Measurements from ENCODE around the gene GOSR2. TPM values are rescaled to one million over a fixed set of nuclear protein-coding genes. Genes with fewer than 3 reads are reported as not detected.
"Not testable (repeated sequence)": the region's sequence is repeated elsewhere in the genome, so short reads cannot be mapped to it uniquely, and the experiment has no call there.

The GOSR2 gene
- total RNA-seq, 1 experiment from 2014 or later: 71.9 TPM

GRCh38 chr17:46901291-46901690 is 21.7 kb upstream of the GOSR2 start:
- peaks cover 33% of the 10 kb centered on the region for H3K27me3 ChIP-seq (replicated peaks)

GRCh38 chr17:46903762-46904672 is 18.9 kb upstream of the GOSR2 start:
- H3K9me3 ChIP-seq (replicated peaks): no peaks in the 10 kb centered on the region; the same call in 1 of the 2 replicates
- DNase-seq (ENCODE audit: low read depth in 1 of 2, low spot score in 2 of 2): no peak
- no peak overlapping the region for H3K27ac ChIP-seq
- no peak overlapping the region for H3K4me3 ChIP-seq
- peaks cover 36% of the 10 kb centered on the region for H3K27me3 ChIP-seq (replicated peaks)
- no peaks in the 10 kb centered on the region for H3K36me3 ChIP-seq
- no peaks in the 10 kb centered on the region for H3K4me1 ChIP-seq (replicated peaks)

More at GRCh38 chr17:46901291-46901690, 21.7 kb upstream of the GOSR2 start:
- DNase-seq (ENCODE audit: low read depth in 1 of 2, low spot score in 2 of 2): no peak
- Histone ChIP-seq H3K9me3 (replicated peaks) (no peaks in the 10 kb centered on the region; the same call in 1 of the 2 replicates), H3K4me1 (replicated peaks) (no peaks in the 10 kb centered on the region), H3K36me3 (no peaks in the 10 kb centered on the region), H3K27ac (no peak overlapping the region), H3K4me3 (no peak overlapping the region)

GRCh38 chr17:46908068-46908737 is 14.8 kb upstream of the GOSR2 start:
- Histone ChIP-seq H3K27ac (no peak overlapping the region), H3K27me3 (replicated peaks) (peaks cover 43% of the 10 kb centered on the region), H3K4me1 (replicated peaks) (no peaks in the 10 kb centered on the region), H3K9me3 (replicated peaks) (no peaks in the 10 kb centered on the region; the same call in 1 of the 2 replicates), H3K36me3 (no peaks in the 10 kb centered on the region), H3K4me3 (no peak overlapping the region)
- peak in 1 of 2 experiments; percentile 28 for DNase-seq (ENCODE audit: low read depth in 1 of 2, low spot score in 2 of 2)

- Histone ChIP-seq H3K27ac (no peak overlapping the region), H3K9me3 (replicated peaks) (no peaks in the 10 kb centered on the region; the same call in 1 of the 2 replicates), H3K4me3 (no peak overlapping the region), H3K27me3 (replicated peaks) (peaks cover 42% of the 10 kb centered on the region), H3K4me1 (replicated peaks) (no peaks in the 10 kb centered on the region), H3K36me3 (no peaks in the 10 kb centered on the region)
- no peak for DNase-seq (ENCODE audit: low read depth in 1 of 2, low spot score in 2 of 2)
Observed at GRCh38 chr17:46910179-46910927, 12.6 kb upstream of the GOSR2 start.

GRCh38 chr17:46911311-46911710 is 11.6 kb upstream of the GOSR2 start:
- Histone ChIP-seq H3K27ac (no peak overlapping the region), H3K27me3 (replicated peaks) (peaks cover 41% of the 10 kb centered on the region), H3K36me3 (no peaks in the 10 kb centered on the region), H3K9me3 (replicated peaks) (no peaks in the 10 kb centered on the region), H3K4me3 (no peak overlapping the region), H3K4me1 (replicated peaks) (no peaks in the 10 kb centered on the region; the same call in 1 of the 2 replicates)
- DNase-seq (ENCODE audit: low read depth in 1 of 2, low spot score in 2 of 2): no peak

GRCh38 chr17:46915596-46915995 is 7.4 kb upstream of the GOSR2 start:
- DNase-seq (ENCODE audit: low read depth in 1 of 2, low spot score in 2 of 2): no peak
- H3K27me3 ChIP-seq (replicated peaks): peaks cover 14% of the 10 kb centered on the region
- H3K36me3 ChIP-seq: no peaks in the 10 kb centered on the region
- H3K9me3 ChIP-seq (replicated peaks): no peaks in the 10 kb centered on the region
- no peak overlapping the region for H3K27ac ChIP-seq
- H3K4me1 ChIP-seq (replicated peaks): no peaks in the 10 kb centered on the region; the same call in 1 of the 2 replicates
- H3K4me3 ChIP-seq: no peak overlapping the region

- Histone ChIP-seq H3K4me1 (replicated peaks) (no peaks in the 10 kb centered on the region; the same call in 1 of the 2 replicates), H3K9me3 (replicated peaks) (no peaks in the 10 kb centered on the region), H3K27me3 (replicated peaks) (peaks cover 8% of the 10 kb centered on the region), H3K36me3 (no peaks in the 10 kb centered on the region), H3K27ac (no peak overlapping the region), H3K4me3 (no peak overlapping the region)
- no peak for DNase-seq (ENCODE audit: low read depth in 1 of 2, low spot score in 2 of 2)
Observed at GRCh38 chr17:46916211-46916610, 6.7 kb upstream of the GOSR2 start.

- Histone ChIP-seq H3K9me3 (replicated peaks) (no peaks in the 10 kb centered on the region), H3K4me1 (replicated peaks) (no peaks in the 10 kb centered on the region; the same call in 1 of the 2 replicates), H3K36me3 (no peaks in the 10 kb centered on the region), H3K4me3 (no peak overlapping the region), H3K27me3 (replicated peaks) (peaks cover 4% of the 10 kb centered on the region), H3K27ac (no peak overlapping the region)
- no peak for DNase-seq (ENCODE audit: low read depth in 1 of 2, low spot score in 2 of 2)
Observed at GRCh38 chr17:46916623-46917022, 6.3 kb upstream of the GOSR2 start.

GRCh38 chr17:46917041-46917440 is 5.9 kb upstream of the GOSR2 start:
- Histone ChIP-seq H3K9me3 (replicated peaks) (no peaks in the 10 kb centered on the region), H3K27me3 (replicated peaks) (peaks cover 3% of the 10 kb centered on the region), H3K4me1 (replicated peaks) (no peaks in the 10 kb centered on the region; the same call in 1 of the 2 replicates), H3K4me3 (no peak overlapping the region), H3K36me3 (no peaks in the 10 kb centered on the region), H3K27ac (no peak overlapping the region)
- no peak for DNase-seq (ENCODE audit: low read depth in 1 of 2, low spot score in 2 of 2)

GRCh38 chr17:46917516-46917915 is 5.4 kb upstream of the GOSR2 start:
- Histone ChIP-seq H3K36me3 (no peaks in the 10 kb centered on the region), H3K4me3 (no peak overlapping the region), H3K27me3 (replicated peaks) (peaks cover 3% of the 10 kb centered on the region), H3K4me1 (replicated peaks) (no peaks in the 10 kb centered on the region; the same call in 1 of the 2 replicates), H3K9me3 (replicated peaks) (no peaks in the 10 kb centered on the region), H3K27ac (no peak overlapping the region)
- DNase-seq (ENCODE audit: low read depth in 1 of 2, low spot score in 2 of 2): no peak

- not testable (repeated sequence) for H3K27ac ChIP-seq; H3K4me1 ChIP-seq (replicated peaks); H3K4me3 ChIP-seq; H3K9me3 ChIP-seq (replicated peaks); H3K27me3 ChIP-seq (replicated peaks); DNase-seq (ENCODE audit: low read depth in 1 of 2, low spot score in 2 of 2)
- peaks cover 11% of the 10 kb centered on the region for H3K36me3 ChIP-seq
Observed at GRCh38 chr17:46921962-46922361, 998 bp upstream of the GOSR2 start.

GRCh38 chr17:46922487-46922803 is 515 bp upstream of the GOSR2 start:
- H3K4me1 ChIP-seq (replicated peaks): peaks cover 14% of the 10 kb centered on the region; the same call in 1 of the 2 replicates
- peaks cover 11% of the 10 kb centered on the region for H3K36me3 ChIP-seq
- peak overlapping the region; percentile 65 for H3K4me3 ChIP-seq
- H3K27me3 ChIP-seq (replicated peaks): no peaks in the 10 kb centered on the region
- DNase-seq (ENCODE audit: low read depth in 1 of 2, low spot score in 2 of 2): no peak
- no peaks in the 10 kb centered on the region for H3K9me3 ChIP-seq (replicated peaks)
- H3K27ac ChIP-seq: peak overlapping the region; percentile 92

GRCh38 chr17:46925185-46925868 is 2.4 kb downstream of the GOSR2 start:
- H3K9me3 ChIP-seq (replicated peaks): no peaks in the 10 kb centered on the region
- peaks cover 23% of the 10 kb centered on the region; the same call in 1 of the 2 replicates for H3K4me1 ChIP-seq (replicated peaks)
- H3K4me3 ChIP-seq: no peak overlapping the region
- no peak for DNase-seq (ENCODE audit: low read depth in 1 of 2, low spot score in 2 of 2)
- no peak overlapping the region for H3K27ac ChIP-seq
- H3K36me3 ChIP-seq: peaks cover 36% of the 10 kb centered on the region
- H3K27me3 ChIP-seq (replicated peaks): no peaks in the 10 kb centered on the region
